Activated CD8-positive, alpha-beta memory T cell treated with anti-CD3 and anti-CD28 coated beads for 48 hours (primary cell): ENCODE data around the gene LHX4.

ENCODE experiments used
- DNase-seq, 3 experiments: peaks; one replicate each; pipeline ENCODE4 v3.0.0-alpha.2; 2020; ENCODE audit warnings: low read depth in 2 of 3, low spot score in 2 of 3

Gene LHX4

DNA sequence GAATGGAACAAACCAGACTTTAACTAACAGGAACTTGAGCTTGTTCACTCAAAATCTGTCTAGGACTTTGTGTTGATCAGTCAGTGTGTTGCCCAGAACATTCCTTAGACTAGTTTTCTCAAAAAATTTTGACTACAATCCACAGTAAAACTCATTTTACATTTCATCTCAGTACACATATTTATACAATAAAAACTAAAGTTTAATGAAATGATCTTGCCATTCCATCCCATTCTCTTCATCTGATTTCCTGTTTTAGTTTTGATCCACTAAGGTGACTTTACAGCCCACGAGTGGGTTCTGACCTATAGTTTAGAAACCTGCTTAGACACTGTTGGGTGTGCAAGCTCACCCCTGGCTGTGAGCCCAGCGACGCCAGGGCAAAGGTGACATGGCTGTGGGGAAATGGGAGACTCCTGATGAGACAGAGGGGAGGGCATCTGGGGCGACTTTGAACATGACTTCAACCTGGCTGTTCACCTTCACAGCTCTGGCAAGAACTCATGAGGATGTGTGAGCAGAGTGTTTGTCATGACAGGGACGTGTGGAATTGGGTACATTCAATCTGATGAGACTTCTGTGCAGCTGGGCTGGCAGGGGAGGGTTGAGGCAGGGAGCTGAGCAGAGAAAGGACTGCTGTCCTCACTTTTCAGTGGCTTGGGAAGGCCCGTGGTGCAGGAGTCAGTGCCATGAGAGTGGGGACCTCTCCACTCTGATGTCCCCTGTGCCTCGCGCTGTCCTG is 40.6 kb downstream of the LHX4 start:
- DNase-seq, result no peak

GRCh38 chr1:180271272-180272255 is 41.5 kb downstream of the LHX4 start:
- DNase-seq, result no peak

DNA sequence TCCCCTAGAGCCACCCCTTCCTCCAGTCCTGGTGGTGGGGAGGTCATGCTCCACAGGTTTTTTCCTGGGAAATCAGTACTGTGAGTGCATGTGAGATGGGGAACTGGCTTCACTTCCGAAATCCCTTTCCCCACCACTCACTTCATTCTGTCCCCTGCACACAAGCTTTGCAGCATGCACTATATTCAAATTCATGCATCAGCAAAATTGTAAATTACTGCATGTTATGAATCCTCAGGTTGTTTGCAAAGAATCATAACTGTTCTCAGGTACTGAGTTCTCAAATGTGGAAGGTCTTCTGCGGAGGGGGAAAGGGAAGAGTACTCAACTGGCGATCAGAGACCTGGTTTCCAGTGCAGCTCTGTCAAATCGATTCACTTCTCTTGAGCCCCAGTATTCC is 42.3 kb downstream of the LHX4 start:
- no peak for DNase-seq

- DNase-seq, result no peak
These were observed 43.0 kb downstream of the LHX4 start for GRCh38 chr1:180273066-180273465.

- no peak for DNase-seq
These were observed 44.2 kb downstream of the LHX4 start for GRCh38 chr1:180274221-180274620.

DNA sequence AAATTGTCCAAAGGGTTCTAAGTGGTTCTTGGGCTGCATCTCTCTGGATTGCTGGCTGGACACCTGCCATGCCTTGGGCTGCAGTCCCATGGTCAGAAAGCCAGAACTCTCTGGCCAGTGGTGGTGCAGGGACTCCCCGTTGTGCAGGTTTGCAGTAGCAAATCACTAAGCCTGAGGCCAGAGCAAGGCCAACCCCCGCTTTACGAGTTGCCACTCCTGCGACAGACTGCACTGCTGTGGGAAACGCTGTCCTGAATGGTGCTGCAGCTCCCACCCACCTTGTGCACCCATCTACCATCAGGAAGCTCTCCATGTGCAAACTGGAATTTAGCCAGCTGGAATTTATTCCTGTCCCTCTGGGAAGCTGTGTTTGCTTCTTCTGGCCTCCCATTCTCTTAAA is 45.7 kb downstream of the LHX4 start:
- no peak for DNase-seq

- no peak for DNase-seq
These were observed 47.6 kb downstream of the LHX4 start for GRCh38 chr1:180277476-180278193.

- no peak for DNase-seq
These were observed 48.1 kb downstream of the LHX4 start for GRCh38 chr1:180278194-180278515.

DNA sequence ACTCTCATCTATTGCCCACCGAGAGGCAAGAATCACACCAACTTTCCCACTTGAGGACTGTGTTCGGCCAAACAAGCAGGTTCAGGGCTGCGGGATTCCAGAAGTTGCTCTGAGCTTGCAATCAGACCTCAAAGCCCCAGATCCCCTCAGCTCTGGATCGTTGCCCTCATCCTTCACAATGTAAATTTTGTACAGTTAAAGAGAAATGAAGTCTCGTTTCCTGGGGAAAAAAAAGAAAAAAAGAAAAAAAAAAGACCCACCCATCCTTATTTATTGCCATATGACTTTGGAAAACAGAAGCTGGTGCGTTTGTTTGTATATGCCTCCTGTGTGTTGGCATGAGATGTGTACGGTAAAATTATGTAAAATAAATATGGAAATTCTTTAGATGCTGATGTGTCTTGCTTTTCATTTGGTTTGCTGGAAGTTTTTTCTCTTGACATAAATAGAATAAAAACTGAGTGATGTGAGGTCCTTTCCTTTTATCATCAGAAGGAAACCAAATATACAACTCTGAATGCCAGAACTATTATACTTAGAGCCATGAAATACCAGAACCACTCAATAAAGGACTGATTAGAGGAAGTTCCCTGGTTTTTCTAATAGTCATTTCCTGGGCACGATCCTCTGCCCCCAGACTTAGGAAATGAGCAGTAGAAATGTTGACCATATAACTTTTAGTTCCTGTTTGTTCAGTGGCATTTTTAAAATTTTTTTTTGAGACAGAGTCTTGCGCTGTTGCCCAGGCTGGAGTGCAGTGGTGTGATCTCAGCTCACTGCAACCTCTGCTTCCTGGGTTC is 48.7 kb downstream of the LHX4 start:
- DNase-seq, result no peak

- no peak for DNase-seq
These were observed 49.6 kb downstream of the LHX4 start for GRCh38 chr1:180279651-180280050.

DNA sequence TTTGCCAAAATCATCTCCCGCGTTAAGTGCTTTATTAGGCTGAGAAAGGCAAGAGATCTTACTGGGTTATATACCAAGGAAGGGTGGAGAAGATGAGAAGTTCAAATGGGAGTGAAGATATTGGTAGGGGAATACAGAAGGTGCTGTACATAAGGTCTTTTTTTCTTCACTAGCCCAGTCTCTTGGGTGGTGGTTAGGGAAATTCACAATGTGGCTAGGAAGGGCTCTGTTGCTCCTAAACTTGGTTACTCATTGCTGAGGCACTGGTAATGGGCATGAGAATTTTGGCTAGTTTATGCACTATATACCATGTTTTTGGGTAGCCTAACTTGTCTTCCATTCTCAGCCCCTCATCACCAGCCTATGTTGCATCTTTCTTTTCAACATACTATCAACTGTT is 50.6 kb downstream of the LHX4 start:
- DNase-seq, result no peak

DNA sequence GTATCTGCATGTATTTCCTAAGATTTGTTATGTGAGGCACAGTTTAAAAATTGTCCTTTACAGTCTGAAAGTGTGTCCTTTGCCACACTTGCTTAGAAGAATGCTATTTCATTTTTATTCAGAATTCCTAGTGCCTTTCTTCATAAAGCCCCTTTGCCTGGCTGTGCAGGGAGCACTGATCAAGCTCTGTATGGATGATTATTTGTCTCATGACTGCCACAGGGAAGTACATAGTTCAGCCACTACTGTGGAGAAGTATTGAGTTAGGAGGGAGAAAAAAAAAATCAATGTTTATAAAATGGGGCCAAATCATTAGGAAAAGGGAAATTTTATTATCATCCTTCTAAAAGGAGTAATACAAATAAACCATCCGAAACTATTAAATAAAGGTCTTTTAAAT is 51.4 kb downstream of the LHX4 start:
- DNase-seq, result no peak

- DNase-seq, result no peak
These were observed 52.5 kb downstream of the LHX4 start for GRCh38 chr1:180282401-180283044.

DNA sequence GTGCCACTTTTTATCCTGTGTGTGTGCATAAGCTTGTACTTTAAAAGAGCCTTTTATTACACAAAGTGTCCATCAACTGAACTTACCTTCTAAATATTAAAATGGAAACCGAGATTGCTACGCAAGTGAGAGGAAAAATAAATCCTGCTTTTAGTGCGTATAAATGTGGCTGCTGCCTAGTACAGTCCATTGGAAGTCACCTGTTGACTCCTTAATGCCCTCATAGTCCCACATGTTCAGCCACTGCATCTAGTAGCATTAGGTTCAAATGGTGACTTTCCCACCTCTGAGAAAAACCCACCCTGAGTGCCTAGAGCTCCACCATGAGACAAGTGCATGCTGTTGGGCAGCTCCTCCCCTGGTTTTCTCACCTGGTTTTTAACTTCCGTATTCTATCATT is 53.0 kb downstream of the LHX4 start:
- DNase-seq, result no peak

GRCh38 chr1:180286417-180286816 is 56.4 kb downstream of the LHX4 start:
- DNase-seq, result no peak

DNA sequence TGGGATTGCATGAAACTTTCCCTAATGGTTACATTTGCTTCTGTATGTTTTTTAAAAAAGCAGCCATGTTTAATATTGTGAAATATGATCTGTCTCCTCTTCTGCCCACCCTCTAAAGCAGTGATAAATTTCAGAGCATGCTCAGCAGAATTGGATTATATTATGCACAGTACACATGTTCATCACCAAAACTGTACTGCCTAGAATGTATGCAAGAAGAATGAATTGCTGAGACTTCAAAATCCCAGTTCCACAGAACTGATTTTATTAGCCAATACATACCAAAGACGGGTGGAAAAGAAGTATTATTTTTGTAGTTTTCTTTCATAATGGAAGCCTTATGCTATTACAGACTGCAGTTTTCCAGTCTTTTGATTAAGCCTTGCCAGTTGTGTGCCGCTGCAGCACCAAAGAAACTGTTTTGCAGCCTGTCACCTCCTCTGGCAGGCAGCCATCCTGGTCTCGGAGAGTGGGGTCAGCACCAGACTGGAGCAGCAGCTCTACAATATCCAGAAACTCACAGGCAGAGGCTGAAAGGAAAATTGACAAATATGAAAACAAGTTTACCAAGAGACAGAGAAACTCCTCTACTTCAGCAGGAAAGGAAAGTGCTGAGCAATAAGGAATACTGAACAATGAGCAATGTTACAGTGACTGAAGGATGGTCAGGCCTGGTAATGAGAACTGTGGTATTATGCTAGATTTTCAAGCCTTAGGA is 58.1 kb downstream of the LHX4 start:
- no peak for DNase-seq

- no peak for DNase-seq
These were observed 58.9 kb downstream of the LHX4 start for GRCh38 chr1:180288940-180289339.

DNA sequence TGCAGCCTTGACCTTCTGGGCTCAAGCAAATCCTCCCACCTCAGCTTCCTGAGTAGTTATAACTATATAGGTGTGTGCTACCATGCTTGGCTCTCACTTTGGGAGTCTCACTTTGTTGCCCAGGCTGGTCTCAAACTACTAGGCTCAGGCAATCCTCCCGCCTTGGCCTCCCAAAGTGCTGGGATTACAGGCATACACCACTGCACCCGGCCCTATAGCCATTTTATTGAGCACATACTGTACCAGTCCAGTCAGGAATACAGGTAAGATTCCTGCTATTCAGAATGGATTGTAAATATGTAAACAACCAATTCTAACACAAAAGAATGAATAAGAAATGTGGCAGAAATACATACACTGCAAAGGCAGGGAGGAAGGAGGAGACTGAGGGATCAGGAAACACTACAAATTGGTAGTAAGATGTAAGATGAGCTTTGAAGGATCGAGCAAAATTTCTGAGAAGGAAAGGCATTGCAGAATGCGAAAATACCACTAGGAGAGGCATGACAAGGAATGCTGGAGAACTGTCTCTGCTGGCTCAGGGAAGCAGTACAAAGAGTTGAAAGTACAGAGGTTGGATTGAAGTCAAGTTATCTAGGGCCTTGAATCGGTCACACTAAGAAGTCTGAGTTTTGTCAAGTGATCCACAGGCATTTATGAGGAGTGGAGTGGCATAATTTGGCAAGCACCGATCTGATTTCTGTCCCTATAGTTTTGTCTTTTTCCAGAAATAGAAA is 60.4 kb downstream of the LHX4 start:
- DNase-seq, result no peak

GRCh38 chr1:180291004-180291403 is 60.9 kb downstream of the LHX4 start:
- DNase-seq, result no peak
